Mesenteric fat pad (tissue), 1 donor: ENCODE data around the gene THOC2. TPM values are rescaled to one million over a fixed set of nuclear protein-coding genes. Genes with fewer than 3 reads are reported as not detected.
A peak's percentile ranks its signal among the peaks of the same experiment; 100 is the strongest.
"Not testable (repeated sequence)": the region's sequence is repeated elsewhere in the genome, so short reads cannot be mapped to it uniquely, and the experiment has no call there.

Source experiments
- DNase-seq: peaks from one replicate; pipeline ENCODE4 v3.0.0-alpha.2; 2020; ENCODE audit warnings: low spot score
- long read RNA-seq: library from polyadenylated mRNA; unstranded; transcript quantifications from one replicate; pipeline ENCODE4 v2.0.0, GENCODE V29; 2020
- total RNA-seq: library from RNA; stranded (reverse); fragmentation: NEBNext Ultra II Directional; extraction: Animal tissue kit (Norgen Biotek cat#: 25700); gene quantifications from one replicate; pipeline ENCODE4 v1.2.1, GENCODE V29; 2021
- donor health status: DM: yes; HTN: yes; CAD: no.

Gene THOC2
- 53.8 TPM for total RNA-seq
- long read RNA-seq, partial matches to known transcripts = 50 of 63 reads
- long read RNA-seq, other reads (novel, unspliced or antisense) = 13 of 63 reads

- peak; percentile 90 for DNase-seq
These were observed at the start of gene THOC2 for GRCh38 chrX:123732670-123733363. Gene THOC2, minus strand, starts transcription at chrX:123733052. Its CDS starts 30 bp downstream, at chrX:123733022.

GRCh38 chrX:123781786-123782185 is 48.9 kb upstream of the THOC2 start:
- peak; percentile 45 for DNase-seq

GRCh38 chrX:123779908-123780396 is 47.1 kb upstream of the THOC2 start:
- no peak for DNase-seq

- DNase-seq = no peak
These were observed 40.6 kb upstream of the THOC2 start for GRCh38 chrX:123773258-123773988.

- no peak for DNase-seq
These were observed 38.7 kb upstream of the THOC2 start for GRCh38 chrX:123771449-123772064.

- DNase-seq = peak; percentile 92
These were observed 32.4 kb upstream of the THOC2 start for GRCh38 chrX:123764967-123765871.

- not testable (repeated sequence) for DNase-seq
These were observed 27.0 kb upstream of the THOC2 start for GRCh38 chrX:123759849-123760248.

GRCh38 chrX:123757794-123758193 is 24.9 kb upstream of the THOC2 start:
- not testable (repeated sequence) for DNase-seq

GRCh38 chrX:123756320-123756719 is 23.5 kb upstream of the THOC2 start:
- DNase-seq = no peak

GRCh38 chrX:123755107-123755506 is 22.3 kb upstream of the THOC2 start:
- DNase-seq = no peak

GRCh38 chrX:123753656-123754350 is 21.0 kb upstream of the THOC2 start:
- no peak for DNase-seq

- DNase-seq = no peak
These were observed 16.8 kb upstream of the THOC2 start for GRCh38 chrX:123749643-123750042.

- DNase-seq = no peak
These were observed 12.7 kb upstream of the THOC2 start for GRCh38 chrX:123745511-123745910.

- no peak for DNase-seq
These were observed 10.5 kb upstream of the THOC2 start for GRCh38 chrX:123743312-123743711.

GRCh38 chrX:123742440-123742839 is 9.6 kb upstream of the THOC2 start:
- DNase-seq = no peak

- no peak for DNase-seq
These were observed 7.7 kb upstream of the THOC2 start for GRCh38 chrX:123740536-123740935.

GRCh38 chrX:123740006-123740405 is 7.2 kb upstream of the THOC2 start:
- no peak for DNase-seq

GRCh38 chrX:123739474-123739873 is 6.6 kb upstream of the THOC2 start:
- DNase-seq = no peak

GRCh38 chrX:123738378-123738940 is 5.6 kb upstream of the THOC2 start:
- no peak for DNase-seq
